ENCODE results near the gene RGL1. TPM values are rescaled to one million over a fixed set of nuclear protein-coding genes. Genes with fewer than 3 reads are reported as not detected.
A peak's percentile ranks its signal among the peaks of the same experiment; 100 is the strongest.

RGL1 gene
- total and polyA plus RNA-seq, 9 of the 15 experiments (the other 6 are each of a cell fraction or from before 2014, with no cell fraction given) = under 0.01 to 0.07 (median 0.04) TPM

GRCh38 chr1:183896466-183897048 lies 91.6 kb downstream of the RGL1 start:
- Histone ChIP-seq H3K36me3 (ENCODE audit: control insufficient read depth, insufficient read depth, low read length) (no peaks in the 10 kb centered on the region), H3K9me3 (replicated peaks; ENCODE audit: control insufficient read depth, insufficient read depth, low read depth, low read length) (no peaks in the 10 kb centered on the region), H3K27ac (ENCODE audit: extremely low read depth, low read depth, low read length) (no peak overlapping the region), H3K4me3 (no peak overlapping the region), H3K4me1 (replicated peaks in 1 of 2; ENCODE audit: control insufficient read depth in 2 of 2, insufficient read depth in 2 of 2, low read length in 2 of 2) (no peaks in the 10 kb centered on the region), H3K4me2 (ENCODE audit: insufficient read depth, low read length) (no peak overlapping the region), H3K9me1 (ENCODE audit: control insufficient read depth, insufficient read depth, low read length) (no peaks in the 10 kb centered on the region), H2AFZ (ENCODE audit: low read depth, low read length) (no peak overlapping the region), H3K27me3 (ENCODE audit: control insufficient read depth in 2 of 2, insufficient read depth in 2 of 2, low read length in 2 of 2) (peaks cover 7 to 12% of the 10 kb centered on the region in 2 experiments; a peak in 3 of 5 replicates), H3K79me2 (ENCODE audit: control insufficient read depth, insufficient read depth, low read length) (no peaks in the 10 kb centered on the region), H3K9ac (ENCODE audit: insufficient read depth in 1 of 2, low read depth in 2 of 2, low read length in 2 of 2) (no peak overlapping the region), H4K20me1 (replicated peaks; ENCODE audit: control insufficient read depth, insufficient read depth, low read length) (no peaks in the 10 kb centered on the region)
- CTCF ChIA-PET (ENCODE audit: low intra/inter-chr PET ratio) = interaction anchor here (0.7 to 1.0 kb wide), 2 partner anchors 61 to 326 kb away, joined by 4 to 5 read pairs; no protein-coding TSS in a partner anchor
- intact Hi-C loops (cut with micrococcal nuclease) = no loop called here
- BruUV-seq (replicated peaks) = no TSS peak
- ATAC-seq (no peak), FAIRE-seq (peak; percentile 26), DNase-seq (ENCODE audit: extremely low read depth in 1 of 4, low spot score in 3 of 4) (no peak)
- POLR2A ChIA-PET = interaction anchor here (1.1 kb wide), 1 partner anchor 9 kb away, joined by 4 read pairs; no protein-coding TSS in a partner anchor
- 11% methylated on average over 4 of the region's 4 CpGs for WGBS (ENCODE audit: insufficient coverage, low coverage, missing lambda C conversion rate)
- in situ Hi-C loops (cut with MboI) = loop anchor here (10.0 kb wide), 1 partner anchor 328 kb away; no protein-coding TSS in a partner anchor
- TF ChIP-seq CEBPB (tag; IDR thresholded peaks at IDR 0.05) (peak; percentile 22; the same call in 1 of the 2 replicates), BCOR (IDR thresholded peaks at IDR 0.05) (no peak), CREB5 (CRISPR knock-in tag; IDR thresholded peaks at IDR 0.05) (no peak), ZNF347 (CRISPR knock-in tag; IDR thresholded peaks at IDR 0.05; ENCODE audit: low read depth) (no peak), ZNF512 (tag; IDR thresholded peaks at IDR 0.05) (no peak), MAFK (IDR thresholded peaks at IDR 0.05; ENCODE audit: low read length) (no peak), GMEB1 (CRISPR knock-in tag; IDR thresholded peaks at IDR 0.05) (no peak), TFE3 (CRISPR knock-in tag; IDR thresholded peaks at IDR 0.05) (peak; percentile 77), NR0B1 (IDR thresholded peaks at IDR 0.05; ENCODE audit: partially characterized antibody) (no peak), MED1 (CRISPR knock-in tag; IDR thresholded peaks at IDR 0.05; ENCODE audit: borderline replicate concordance) (no peak), BACH1 (tag; IDR thresholded peaks at IDR 0.05) (no peak), TEAD4 (IDR thresholded peaks at IDR 0.05; ENCODE audit: low read length) (no peak; the same call in 1 of the 2 replicates), TEAD4 (CRISPR knock-in tag; IDR thresholded peaks at IDR 0.05; ENCODE audit: borderline replicate concordance) (no peak)

Data from K562 (cell line).